Ovary (tissue), 3 donors: Measurements from ENCODE around the gene SLC4A3.

ENCODE experiments used
- EP300 ChIP-seq: sonication (generic); formaldehyde crosslinking; IDR thresholded peaks from one replicate; pipeline ENCODE4 v1.6.1; 2017; ENCODE audit warnings: antibody characterized with exemption
- TF ChIP-seq, protein P1 (sequence below), 3 donors: fragments of 450-650 bp in 2 of 3; fragments of 200-600 bp in 1 of 3; IDR thresholded peaks; one replicate each; pipeline versions ENCODE4 v1.5.1 to v1.8.0; 2016 to 2022; ENCODE audit warnings: antibody characterized with exemption in 3 of 3, mild to moderate bottlenecking in 1 of 3
- donor health status: DM: no; HTN: no; CAD: no.

GRCh38 chr2:219578811-219579613, 48.4 kb upstream of the SLC4A3 start:
- TF ChIP-seq, protein P1, sequence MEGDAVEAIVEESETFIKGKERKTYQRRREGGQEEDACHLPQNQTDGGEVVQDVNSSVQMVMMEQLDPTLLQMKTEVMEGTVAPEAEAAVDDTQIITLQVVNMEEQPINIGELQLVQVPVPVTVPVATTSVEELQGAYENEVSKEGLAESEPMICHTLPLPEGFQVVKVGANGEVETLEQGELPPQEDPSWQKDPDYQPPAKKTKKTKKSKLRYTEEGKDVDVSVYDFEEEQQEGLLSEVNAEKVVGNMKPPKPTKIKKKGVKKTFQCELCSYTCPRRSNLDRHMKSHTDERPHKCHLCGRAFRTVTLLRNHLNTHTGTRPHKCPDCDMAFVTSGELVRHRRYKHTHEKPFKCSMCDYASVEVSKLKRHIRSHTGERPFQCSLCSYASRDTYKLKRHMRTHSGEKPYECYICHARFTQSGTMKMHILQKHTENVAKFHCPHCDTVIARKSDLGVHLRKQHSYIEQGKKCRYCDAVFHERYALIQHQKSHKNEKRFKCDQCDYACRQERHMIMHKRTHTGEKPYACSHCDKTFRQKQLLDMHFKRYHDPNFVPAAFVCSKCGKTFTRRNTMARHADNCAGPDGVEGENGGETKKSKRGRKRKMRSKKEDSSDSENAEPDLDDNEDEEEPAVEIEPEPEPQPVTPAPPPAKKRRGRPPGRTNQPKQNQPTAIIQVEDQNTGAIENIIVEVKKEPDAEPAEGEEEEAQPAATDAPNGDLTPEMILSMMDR (IDR thresholded peaks at IDR 0.05), result no peak
- no peak for TF ChIP-seq EP300
